NCI-H1694 (cell line): ENCODE results near the gene GPRIN2.
"Not testable (repeated sequence)": the region's sequence is repeated elsewhere in the genome, so short reads cannot be mapped to it uniquely, and the experiment has no call there.

Experiments used
- DNase-seq: peaks from one replicate; lab custom pipeline; 2025; lab: John Stamatoyannopoulos, UW

Gene GPRIN2

GRCh38 chr10:46556515-46557318 lies at the start of gene GPRIN2:
Gene GPRIN2 (minus strand): TSS chr10:46556658. CDS start chr10:46550736, 5,922 bp downstream.
- no peak for DNase-seq

GRCh38 chr10:46600516-46600915 lies 44.1 kb upstream of the GPRIN2 start:
- not testable (repeated sequence) for DNase-seq

DNA sequence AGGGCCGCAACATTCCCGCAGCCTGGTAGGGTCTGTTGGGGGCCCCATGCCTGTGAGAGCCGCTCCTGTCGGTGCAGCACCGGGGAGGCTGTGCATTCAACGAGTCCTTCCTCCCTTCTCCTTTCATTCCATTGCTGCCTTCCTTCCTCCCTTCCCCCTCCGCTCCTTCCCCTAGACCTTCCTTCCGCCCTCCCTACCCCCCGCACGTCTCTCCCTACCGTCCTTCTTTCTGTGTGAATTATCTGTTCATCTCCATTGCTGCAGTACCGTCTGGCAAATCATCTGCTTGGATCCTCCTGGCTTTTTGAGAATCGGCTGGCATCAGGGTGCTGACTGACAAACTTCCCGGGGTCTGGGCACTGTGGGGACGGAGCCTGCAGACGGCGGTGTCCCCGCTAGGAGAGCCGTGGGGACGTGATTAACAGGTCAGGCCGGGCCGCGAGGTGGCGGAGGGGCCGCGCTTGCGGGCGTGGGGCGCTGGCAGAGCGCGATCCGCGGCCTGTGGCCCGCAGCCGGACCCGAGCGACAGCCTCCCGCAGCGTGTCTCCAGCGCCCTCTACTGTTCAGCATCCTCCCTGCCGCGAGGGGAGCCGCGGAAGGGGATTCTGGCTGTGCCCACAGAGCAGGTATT lies 41.3 kb upstream of the GPRIN2 start:
- not testable (repeated sequence) for DNase-seq

DNA sequence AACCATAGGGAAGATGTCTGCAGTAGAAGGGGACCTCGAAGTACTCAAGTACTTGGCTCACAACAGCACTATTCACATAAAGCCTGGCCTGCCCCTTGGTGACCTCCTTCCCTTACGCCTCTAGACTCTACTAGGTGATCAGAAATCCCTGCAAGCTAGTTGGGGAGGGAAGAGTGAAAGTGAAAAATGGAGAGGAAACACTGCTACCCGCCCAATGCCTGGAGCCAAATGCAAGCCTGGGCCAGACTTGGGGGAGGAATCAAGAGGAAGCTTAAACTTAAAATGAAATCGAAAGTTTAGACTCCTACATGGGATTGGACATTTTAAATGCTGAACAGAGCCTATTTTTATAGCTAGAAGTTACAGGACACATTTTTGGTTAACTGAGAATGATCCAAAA lies 40.1 kb upstream of the GPRIN2 start:
- DNase-seq, result not testable (repeated sequence)

GRCh38 chr10:46594453-46595063 lies 38.1 kb upstream of the GPRIN2 start:
- not testable (repeated sequence) for DNase-seq

- not testable (repeated sequence) for DNase-seq
Observed at GRCh38 chr10:46593307-46593706, 36.8 kb upstream of the GPRIN2 start.

GRCh38 chr10:46591053-46591452 lies 34.6 kb upstream of the GPRIN2 start:
- DNase-seq, result not testable (repeated sequence)

DNA sequence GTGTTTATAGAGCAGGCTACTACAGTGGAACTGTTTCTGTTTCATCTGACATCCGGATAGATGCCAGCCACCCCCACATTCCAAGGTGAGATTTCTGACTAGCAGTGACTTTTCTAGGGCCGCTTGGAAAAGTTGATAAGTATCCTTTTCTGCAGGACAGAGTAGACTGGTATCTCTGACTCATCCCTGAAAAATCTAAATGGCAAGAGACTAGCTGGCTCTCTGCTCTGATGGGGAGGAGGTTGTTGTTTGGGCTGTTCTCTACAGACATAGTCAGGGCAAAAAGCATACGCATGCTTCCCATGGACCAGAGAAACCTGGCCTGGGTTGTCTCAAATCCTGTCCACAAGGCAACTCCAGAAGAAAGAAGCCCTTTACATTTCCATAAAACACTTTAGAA lies 33.1 kb upstream of the GPRIN2 start:
- DNase-seq, result not testable (repeated sequence)

- DNase-seq, result not testable (repeated sequence)
Observed at GRCh38 chr10:46588221-46588620, 31.8 kb upstream of the GPRIN2 start.

DNA sequence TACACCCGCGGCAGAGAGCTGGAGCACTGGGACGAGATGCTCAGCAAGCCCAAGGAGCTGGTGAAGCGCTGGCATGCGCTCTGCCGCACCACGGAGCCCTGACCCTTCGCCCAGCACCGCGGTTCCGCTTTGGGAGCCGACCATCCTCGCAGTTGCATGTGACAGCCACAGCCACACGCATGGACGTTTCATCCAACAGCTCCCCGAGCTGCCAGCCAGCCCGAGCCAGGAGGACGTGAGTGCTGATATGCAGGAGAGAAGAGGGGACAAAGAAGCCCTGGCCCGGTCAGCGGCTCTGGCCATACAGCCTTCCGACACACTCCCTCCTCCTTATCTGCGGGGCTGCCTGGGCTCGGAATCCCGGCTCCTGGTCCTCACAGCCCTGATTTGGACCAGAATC lies 31.1 kb upstream of the GPRIN2 start:
- not testable (repeated sequence) for DNase-seq

DNA sequence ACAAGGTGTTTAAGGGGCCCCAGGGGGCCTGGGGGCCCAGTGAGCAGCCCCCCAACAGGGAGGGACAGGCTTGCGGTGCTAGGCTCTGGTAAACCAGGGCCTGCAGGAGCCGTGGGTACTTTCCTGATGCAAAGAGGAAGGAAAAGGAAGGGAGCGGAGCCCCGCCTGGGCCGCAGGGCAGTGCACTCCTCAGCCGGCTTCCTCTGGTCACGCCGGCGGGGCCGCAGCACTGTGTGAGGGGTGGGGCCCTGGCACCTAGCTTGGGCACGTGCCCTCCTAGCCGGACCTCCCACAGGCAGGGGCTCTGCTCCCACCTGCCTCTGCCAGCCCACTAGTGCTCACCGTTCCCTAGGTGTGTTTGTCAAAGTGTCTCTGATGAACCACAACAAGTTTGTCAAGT lies 28.8 kb upstream of the GPRIN2 start:
- not testable (repeated sequence) for DNase-seq

- DNase-seq, result not testable (repeated sequence)
Observed at GRCh38 chr10:46584196-46584595, 27.7 kb upstream of the GPRIN2 start.

DNA sequence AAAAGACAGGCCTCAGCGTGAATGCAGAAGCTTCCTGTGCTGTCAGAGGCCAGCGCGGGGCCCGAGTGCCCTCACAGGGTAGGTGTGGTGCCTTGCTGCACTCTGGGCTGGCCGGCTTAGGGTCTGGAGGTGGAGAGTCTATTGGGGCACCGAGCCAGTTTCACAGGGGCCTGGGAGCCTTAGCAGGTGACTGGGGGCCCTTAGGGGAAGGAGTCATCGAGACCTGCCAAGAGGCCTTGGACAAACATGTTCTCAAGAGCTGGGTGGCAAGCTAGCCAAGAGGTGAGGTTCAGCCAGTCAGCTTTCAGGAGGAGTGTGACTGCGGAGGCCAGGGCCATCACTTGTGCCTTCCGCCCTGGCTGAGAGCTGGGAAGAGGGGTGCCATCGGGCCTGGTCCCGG lies 26.1 kb upstream of the GPRIN2 start:
- DNase-seq, result not testable (repeated sequence)

DNA sequence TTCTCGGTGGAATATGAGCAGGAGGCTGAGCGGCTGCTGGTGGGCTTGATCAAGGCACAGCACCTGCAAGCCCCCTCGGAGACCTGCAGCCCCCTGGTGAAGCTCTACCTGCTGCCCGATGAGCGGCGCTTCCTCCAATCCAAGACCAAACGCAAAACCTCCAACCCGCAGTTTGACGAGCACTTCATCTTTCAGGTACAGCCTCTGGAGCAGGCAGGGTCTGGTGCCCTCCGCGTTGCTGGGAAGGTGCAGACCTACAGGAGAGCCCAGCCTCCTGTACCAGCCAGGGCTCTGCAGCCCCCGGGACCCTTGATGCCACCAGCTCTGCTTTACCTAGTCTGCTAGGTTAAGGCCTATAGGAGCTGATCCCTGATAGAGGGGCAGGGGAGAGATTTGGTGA lies 25.5 kb upstream of the GPRIN2 start:
- DNase-seq, result not testable (repeated sequence)

DNA sequence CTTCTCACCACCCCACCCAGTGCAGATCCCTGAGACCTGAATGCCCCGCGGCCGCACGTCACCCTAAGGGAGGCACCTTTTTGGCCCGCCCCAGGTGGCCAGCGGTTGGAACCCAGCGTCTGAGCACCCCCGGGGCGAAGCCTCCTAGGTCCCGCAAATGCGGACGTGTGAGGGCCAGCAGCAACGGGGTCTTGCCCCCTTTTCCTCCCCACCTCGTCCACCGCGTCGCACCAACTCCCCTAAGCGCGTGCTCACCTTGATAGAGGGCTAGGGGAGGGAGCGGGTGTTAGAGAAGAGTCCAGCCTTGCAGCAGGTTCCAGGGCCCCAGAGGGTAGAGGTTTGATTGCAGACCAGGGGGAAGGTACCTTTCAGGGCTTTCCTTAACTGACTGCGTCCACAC lies 22.9 kb upstream of the GPRIN2 start:
- not testable (repeated sequence) for DNase-seq

GRCh38 chr10:46578474-46579178 lies 22.2 kb upstream of the GPRIN2 start, which contains the start of gene SYT15:
Gene SYT15 (plus strand): TSS chr10:46579128. CDS start chr10:46579169, 41 bp downstream.
- DNase-seq, result not testable (repeated sequence)

DNA sequence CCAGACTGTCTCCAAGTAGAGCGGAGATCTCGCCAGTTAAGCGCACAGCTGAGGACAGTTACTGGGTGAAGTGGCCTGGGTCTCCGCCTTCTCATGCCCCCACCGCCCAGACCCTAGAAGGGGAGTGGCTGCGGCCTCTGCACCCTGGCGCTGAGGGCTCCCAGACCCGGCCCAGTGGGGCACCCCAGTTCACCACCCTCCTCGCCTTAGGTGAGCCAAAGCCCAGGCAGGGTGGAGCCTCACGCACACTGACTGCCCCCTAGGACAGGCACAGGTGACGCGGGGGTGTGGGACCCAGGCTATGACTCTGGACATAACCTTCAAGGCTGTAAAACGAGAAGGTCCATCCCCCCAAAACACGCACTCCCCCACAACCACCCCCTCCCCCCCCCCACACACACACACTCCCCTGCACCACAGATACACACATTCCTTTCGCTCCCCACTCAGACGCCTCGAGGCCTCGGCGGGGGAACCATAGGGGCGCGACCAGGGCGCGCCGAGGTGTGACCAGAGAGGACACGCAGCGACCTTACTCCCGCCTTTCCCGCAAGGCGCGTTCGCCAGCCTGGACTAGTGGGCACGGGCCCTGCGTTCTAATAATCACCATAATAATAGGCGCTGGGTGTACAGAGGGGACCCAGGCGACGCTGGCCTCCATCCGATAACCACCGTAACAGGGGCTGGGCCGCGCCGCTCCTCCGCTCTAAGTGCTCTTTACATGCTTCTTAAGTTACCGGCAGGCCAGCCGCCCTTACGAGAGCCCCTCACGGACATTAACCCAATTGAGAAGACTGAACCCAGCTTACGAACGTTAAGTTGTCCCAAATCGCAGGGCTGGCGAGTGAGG lies 21.4 kb upstream of the GPRIN2 start:
- not testable (repeated sequence) for DNase-seq

DNA sequence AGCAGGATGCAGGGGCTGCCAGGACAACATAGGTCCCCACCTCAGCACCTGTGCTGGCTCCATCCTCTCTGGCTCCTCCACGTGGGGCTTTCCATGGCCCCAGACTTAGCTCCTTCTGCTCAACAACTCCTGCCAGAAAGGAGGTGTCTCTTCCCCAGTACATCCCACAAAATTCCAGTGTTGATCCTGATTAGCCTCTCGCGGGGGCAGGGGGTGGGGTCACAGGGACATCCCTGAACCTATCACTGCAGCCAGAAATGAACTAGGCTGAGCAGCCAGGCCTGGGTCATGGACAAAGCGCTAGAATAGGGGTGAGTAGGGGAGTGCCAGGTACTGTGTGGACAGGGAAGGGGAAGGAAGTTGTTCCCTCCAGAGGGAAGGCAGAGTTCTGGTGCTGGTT lies 17.4 kb upstream of the GPRIN2 start:
- not testable (repeated sequence) for DNase-seq

GRCh38 chr10:46573314-46573713 lies 16.9 kb upstream of the GPRIN2 start:
- not testable (repeated sequence) for DNase-seq

DNA sequence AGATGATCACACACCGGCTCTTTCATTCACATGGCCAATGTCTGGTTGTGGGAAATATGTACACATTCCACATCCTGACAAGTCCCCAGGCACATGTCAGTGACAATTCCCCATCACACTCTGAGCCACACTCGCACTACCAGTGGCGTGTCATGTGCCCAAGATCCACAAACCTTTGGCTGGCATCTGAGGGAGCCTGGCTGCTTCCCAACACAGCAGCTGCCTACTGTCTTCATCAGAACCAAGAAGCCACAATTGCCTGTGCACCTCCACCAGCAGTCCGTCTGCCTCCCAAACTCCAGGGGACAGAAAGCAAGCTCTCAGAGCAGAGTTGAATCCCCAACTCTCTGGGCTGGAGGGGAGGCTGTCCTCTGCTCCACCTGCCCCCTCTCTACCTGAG lies 16.3 kb upstream of the GPRIN2 start:
- DNase-seq, result not testable (repeated sequence)

- not testable (repeated sequence) for DNase-seq
Observed at GRCh38 chr10:46570655-46571054, 14.2 kb upstream of the GPRIN2 start.
